PC-3 (cell line): ENCODE measurements around the gene CBARP. TPM values are rescaled to one million over a fixed set of nuclear protein-coding genes. Genes with fewer than 3 reads are reported as not detected.

Experiments
- ATAC-seq: fragments of 200-7000 bp; cut with Tn5 transposase; 2 replicates; pipeline ENCODE4 v1.9.1; 2020; ENCODE audit warnings: mild to moderate bottlenecking, moderate library complexity
- BruUV-seq: library from RNA; stranded (reverse); fragments of 400-500 nt; replicated peaks from 2 replicates; lab custom pipeline; 2021; lab: Mats Ljungman, UMichigan
- CTCF ChIA-PET: fragments of 300-600 bp; sonication (Branson Sonifier 250); formaldehyde crosslinking; loops from one replicate; lab custom pipeline; 2022; ENCODE audit warnings: antibody characterized with exemption; lab: Charles Lee
- POLR2A ChIA-PET: fragments of 300-600 bp; sonication (Branson Sonifier 250); formaldehyde crosslinking; loops from one replicate; lab custom pipeline; 2022; ENCODE audit warnings: antibody characterized with exemption; ENCODE audit not compliant: unreplicated experiment; lab: Charles Lee
- DNase-seq: peaks from one replicate; pipeline ENCODE4 v3.0.0-alpha.2; 2015
- H2AFZ ChIP-seq: fragments of 300-600 bp; sonication (generic); 2 replicates; pipeline ENCODE4 v1.6.0; 2016; ENCODE audit warnings: antibody characterized with exemption, low read length
- H3F3A ChIP-seq: fragments of 300-600 bp; sonication (generic); one replicate; pipeline ENCODE4 v1.6.0; 2017; ENCODE audit warnings: antibody characterized with exemption, low read length, control low read depth, mild to moderate bottlenecking; ENCODE audit not compliant: unreplicated experiment
- H3K27ac ChIP-seq: fragments of 300-600 bp; sonication (generic); 2 replicates; pipeline ENCODE4 v1.5.1; 2016; ENCODE audit warnings: mild to moderate bottlenecking, low read length
- H3K27me3 ChIP-seq: fragments of 300-600 bp; sonication (generic); 2 replicates; pipeline ENCODE4 v1.6.1; 2016; ENCODE audit warnings: low read length, mixed read lengths
- H3K36me3 ChIP-seq: fragments of 300-600 bp; sonication (generic); 2 replicates; pipeline ENCODE4 v1.6.1; 2016; ENCODE audit warnings: low read depth, mixed run types, low read length, mixed read lengths
- H3K4me1 ChIP-seq: fragments of 300-600 bp; sonication (generic); 2 replicates; pipeline ENCODE4 v1.5.1; 2016; ENCODE audit warnings: low read length; ENCODE audit not compliant: insufficient read depth
- H3K4me2 ChIP-seq: fragments of 300-600 bp; sonication (generic); 2 replicates; pipeline ENCODE4 v1.6.0; 2016; ENCODE audit warnings: low read length
- H3K4me3 ChIP-seq: fragments of 300-600 bp; sonication (generic); 2 replicates; pipeline ENCODE4 v1.5.1; 2016; ENCODE audit warnings: mild to moderate bottlenecking, low read length, mixed read lengths
- H3K79me2 ChIP-seq: fragments of 300-600 bp; sonication (generic); 2 replicates; pipeline ENCODE4 v1.6.1; 2017; ENCODE audit warnings: low read length, mixed read lengths
- H3K9ac ChIP-seq: fragments of 300-600 bp; sonication (generic); 2 replicates; pipeline ENCODE4 v1.6.0; 2016; ENCODE audit warnings: mild to moderate bottlenecking, low read length
- H3K9me2 ChIP-seq: fragments of 300-600 bp; sonication (generic); replicated peaks from 2 replicates; pipeline ENCODE4 v1.6.1; 2016; ENCODE audit warnings: mixed run types, low read length, mixed read lengths
- H3K9me3 ChIP-seq: fragments of 300-600 bp; sonication (generic); 2 replicates; pipeline ENCODE4 v1.6.1; 2016; ENCODE audit warnings: low read length, mixed read lengths
- H4K20me1 ChIP-seq: fragments of 300-600 bp; sonication (generic); 2 replicates; pipeline ENCODE4 v1.6.1; 2016; ENCODE audit warnings: low read length, mixed read lengths
- CTCF ChIP-seq: fragments of 300-600 bp; sonication (generic); conservative IDR thresholded peaks from 2 replicates; pipeline ENCODE4 v1.5.1; 2017; ENCODE audit warnings: antibody characterized with exemption, low read depth, mild to moderate bottlenecking, low read length
- EZH2 ChIP-seq: fragments of 300-600 bp; sonication (generic); IDR thresholded peaks from one replicate; pipeline ENCODE4 v1.6.1; 2017; ENCODE audit warnings: antibody characterized with exemption, mild to moderate bottlenecking, low read length; ENCODE audit not compliant: unreplicated experiment
- EZH2phosphoT487 ChIP-seq: fragments of 300-600 bp; sonication (generic); IDR thresholded peaks from 2 replicates; pipeline ENCODE4 v1.6.1; 2018; ENCODE audit warnings: mild to moderate bottlenecking, antibody characterized with exemption, low read length, borderline replicate concordance
- intact Hi-C: fragments of 100-400 bp; cut with micrococcal nuclease; formaldehyde crosslinking; loops from 2 replicates; pipeline ENCODE4 v1.9.0; 2023
- total RNA-seq: library from RNA; depleted of rRNA; stranded (reverse); fragments of >200 nt; gene quantifications from 2 replicates; pipeline ENCODE4 v1.2.3, GENCODE V29; 2014

CBARP gene
- total RNA-seq, 1 experiment from 2014 or later = 3.3 TPM

- intact Hi-C loops = no loop called here
- H3K4me2 ChIP-seq = peak overlapping the region; percentile 97
- H3K9ac ChIP-seq = peak overlapping the region; percentile 86
- no peaks in the 10 kb centered on the region for H3F3A ChIP-seq
- ChIA-PET CTCF (no interaction called here), POLR2A (no interaction called here)
- H4K20me1 ChIP-seq = peaks cover 8% of the 10 kb centered on the region
- no peak for DNase-seq
- TF ChIP-seq EZH2phosphoT487 = no peak
- TF ChIP-seq EZH2 = no peak
- TF ChIP-seq CTCF = no peak
- H3K9me2 ChIP-seq = no peaks in the 10 kb centered on the region
- H2AFZ ChIP-seq = no peak overlapping the region
- no peaks in the 10 kb centered on the region for H3K9me3 ChIP-seq
- H3K79me2 ChIP-seq = peaks cover 53% of the 10 kb centered on the region
- peak overlapping the region; percentile 94 for H3K27ac ChIP-seq
- no peak for ATAC-seq
- H3K4me3 ChIP-seq = peak overlapping the region; percentile 86
- H3K27me3 ChIP-seq = no peaks in the 10 kb centered on the region
- no TSS peak for BruUV-seq
- H3K4me1 ChIP-seq = peaks cover 23% of the 10 kb centered on the region
- H3K36me3 ChIP-seq = peaks cover 33% of the 10 kb centered on the region
Measured at GRCh38 chr19:1250437-1251260, 12.8 kb upstream of the CBARP start.

- ChIA-PET POLR2A (no interaction called here), CTCF (no interaction called here)
- H2AFZ ChIP-seq = no peak overlapping the region
- TF ChIP-seq CTCF (no peak), EZH2phosphoT487 (no peak), EZH2 (no peak)
- no peaks in the 10 kb centered on the region for H3K9me3 ChIP-seq
- H3K36me3 ChIP-seq = peaks cover 26% of the 10 kb centered on the region
- peaks cover 49% of the 10 kb centered on the region for H3K79me2 ChIP-seq
- peak overlapping the region; percentile 32; the same call in 1 of the 2 replicates for H3K27ac ChIP-seq
- H3F3A ChIP-seq = no peaks in the 10 kb centered on the region
- H3K9me2 ChIP-seq = no peaks in the 10 kb centered on the region
- peak overlapping the region; percentile 86 for H3K4me3 ChIP-seq
- DNase-seq = no peak
- no peak for ATAC-seq
- H3K27me3 ChIP-seq = no peaks in the 10 kb centered on the region
- peak overlapping the region; percentile 86 for H3K9ac ChIP-seq
- peak overlapping the region; percentile 79 for H3K4me2 ChIP-seq
- H4K20me1 ChIP-seq = peaks cover 8% of the 10 kb centered on the region
- intact Hi-C loops = no loop called here
- BruUV-seq = no TSS peak
- peaks cover 27% of the 10 kb centered on the region for H3K4me1 ChIP-seq
Measured at GRCh38 chr19:1249990-1250436, 12.2 kb upstream of the CBARP start.
